Suppressor macrophage (primary cell): Measurements from ENCODE around the gene SYNGR4.

ENCODE experiments used
- DNase-seq, 4 experiments: peaks; one replicate each; pipeline ENCODE4 v3.0.0-alpha.2; 2020 to 2022

Gene SYNGR4

GRCh38 chr19:48341515-48342413 lies 22.4 kb upstream of the SYNGR4 start:
- no peak for DNase-seq

DNA sequence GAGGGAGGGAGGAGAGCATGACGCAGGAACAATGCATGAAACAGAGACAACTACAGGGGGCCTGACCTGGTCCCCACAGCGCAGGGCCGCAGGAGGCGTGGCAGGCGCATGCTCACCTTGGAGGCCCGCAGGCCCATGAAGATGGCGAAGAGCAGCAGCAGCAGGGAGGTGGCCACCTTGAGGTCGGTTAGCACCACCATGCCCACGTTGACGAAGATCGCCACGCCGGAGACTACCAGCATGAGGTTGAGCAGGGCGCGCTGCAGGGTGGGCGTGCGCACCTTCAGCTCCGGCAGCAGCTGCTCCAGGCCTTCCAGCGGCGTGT lies 21.8 kb upstream of the SYNGR4 start:
- no peak for DNase-seq

- DNase-seq, result no peak
These were observed 21.2 kb upstream of the SYNGR4 start for GRCh38 chr19:48342841-48343540.

DNA sequence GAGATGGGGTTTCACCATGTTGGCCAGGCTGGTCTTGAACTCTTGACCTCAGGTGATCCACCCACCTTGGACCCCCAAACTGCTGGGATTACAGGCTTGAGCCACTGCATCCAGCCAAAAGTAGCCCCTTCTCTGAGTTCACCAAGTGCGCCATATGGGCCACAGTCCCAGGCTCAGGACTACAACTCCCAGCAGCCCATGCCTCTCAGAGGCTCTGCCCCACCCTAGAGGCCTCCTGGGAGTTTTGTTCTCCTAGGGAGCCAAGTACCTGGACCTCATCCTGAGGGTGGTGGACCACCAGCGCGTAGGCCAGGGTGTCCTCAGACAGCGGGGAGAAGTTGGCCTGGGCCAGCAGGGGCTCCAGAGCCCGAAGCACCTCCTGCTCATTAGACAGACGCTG lies 19.3 kb upstream of the SYNGR4 start:
- no peak for DNase-seq

GRCh38 chr19:48346191-48346590 lies 18.0 kb upstream of the SYNGR4 start:
- no peak for DNase-seq

DNA sequence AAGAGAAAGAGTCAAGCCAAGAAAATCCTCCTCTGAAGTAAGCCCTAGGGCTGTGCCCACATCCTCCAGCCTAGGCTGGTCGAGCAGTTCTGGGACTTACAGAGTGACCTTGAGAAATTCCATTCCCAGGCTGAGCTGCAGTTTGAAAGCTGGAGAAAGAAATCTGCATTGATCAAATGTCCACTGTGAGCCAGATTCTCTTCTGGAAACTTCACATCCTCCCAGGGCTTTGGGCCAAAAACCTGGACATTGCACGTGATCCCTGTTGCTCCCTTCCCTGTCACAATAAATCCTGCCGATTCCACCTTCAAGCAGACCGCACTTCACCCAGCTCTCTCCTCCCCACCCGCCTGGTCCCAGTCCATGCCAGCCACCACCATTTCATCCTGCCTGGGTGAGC lies 16.1 kb upstream of the SYNGR4 start:
- DNase-seq, result no peak

- no peak for DNase-seq
These were observed 15.4 kb upstream of the SYNGR4 start for GRCh38 chr19:48348737-48349136.

DNA sequence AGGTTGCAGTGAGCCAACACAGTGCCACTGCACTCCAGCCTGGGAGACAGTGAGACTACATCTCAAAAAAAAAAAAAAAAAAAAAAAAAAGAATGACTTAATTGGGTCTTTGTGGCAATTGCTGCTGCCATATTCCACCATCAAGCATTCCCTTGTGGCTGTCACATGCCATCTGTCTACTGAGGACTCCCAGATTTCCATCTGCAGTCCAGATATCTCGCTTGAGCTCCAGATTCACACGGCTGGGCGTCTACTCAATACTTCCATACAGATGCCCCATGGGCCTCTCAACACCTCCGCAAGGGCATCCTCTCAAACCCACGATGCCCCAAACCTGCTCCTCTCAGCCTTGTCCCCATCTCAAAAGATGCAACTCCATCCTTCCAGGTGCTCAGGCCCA lies 13.3 kb upstream of the SYNGR4 start:
- DNase-seq, result no peak

DNA sequence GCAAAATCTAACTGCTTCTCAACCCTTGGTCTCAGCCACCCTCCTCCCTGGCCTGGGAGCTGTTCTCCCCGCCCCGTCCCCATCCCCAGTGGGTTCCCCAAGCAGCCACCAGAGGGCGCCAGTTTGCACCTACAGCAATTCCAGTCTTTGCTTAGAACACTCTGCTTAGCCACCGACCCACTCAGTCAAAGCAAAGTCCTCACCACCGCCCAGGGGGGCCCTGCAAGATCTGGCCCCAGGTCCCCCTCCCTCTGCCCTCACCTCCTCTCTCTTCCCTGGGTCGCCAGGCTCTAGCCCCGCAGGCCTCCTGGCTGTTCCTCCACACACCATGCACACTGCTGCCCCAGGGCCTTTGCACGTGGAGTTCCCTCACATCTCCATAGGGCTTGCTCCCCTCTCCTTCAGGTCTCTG lies 12.8 kb upstream of the SYNGR4 start:
- peak; percentile 75 to 86 (median 82) for DNase-seq

DNA sequence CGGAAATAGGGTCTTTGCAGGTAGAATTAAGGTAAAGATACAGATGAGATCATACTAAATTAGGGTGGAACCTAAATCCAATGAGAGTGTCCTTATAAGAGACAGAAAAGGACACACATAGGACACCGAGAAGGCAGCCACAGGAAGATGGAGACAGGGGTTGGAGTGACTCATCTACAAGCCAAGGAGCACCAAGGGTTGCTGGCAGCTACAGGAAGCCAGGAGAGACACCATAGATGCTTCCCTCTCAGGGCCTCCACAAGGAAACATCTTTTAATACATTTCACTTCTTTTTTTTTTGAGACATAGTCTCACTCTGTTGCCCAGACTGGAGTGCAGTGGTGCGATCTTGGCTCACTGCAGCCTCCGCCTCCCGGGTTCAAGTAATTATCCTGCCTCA lies 10.5 kb upstream of the SYNGR4 start:
- no peak for DNase-seq

GRCh38 chr19:48354332-48354992 lies 9.7 kb upstream of the SYNGR4 start:
- DNase-seq, result no peak

GRCh38 chr19:48355365-48355954 lies 8.7 kb upstream of the SYNGR4 start:
- DNase-seq, result no peak

- no peak for DNase-seq
These were observed 5.0 kb upstream of the SYNGR4 start for GRCh38 chr19:48359123-48359522.

DNA sequence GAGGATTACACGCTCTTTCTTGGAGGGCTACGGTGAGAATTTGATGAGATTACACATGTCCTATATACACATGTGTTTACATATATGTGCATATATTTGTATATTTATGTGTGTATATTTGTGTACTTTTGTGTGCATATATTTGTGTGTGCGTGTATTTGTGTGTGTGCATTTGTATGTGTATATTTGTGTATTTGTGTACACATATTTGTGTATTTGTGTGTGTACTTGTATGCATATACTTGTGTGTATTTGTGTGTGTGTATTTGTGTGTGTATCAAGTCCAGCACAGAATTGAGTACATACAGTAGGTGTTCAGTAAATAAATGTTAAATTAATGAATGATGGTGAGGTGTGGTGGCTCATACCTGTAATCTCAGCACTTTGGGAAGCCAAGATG lies 2.3 kb upstream of the SYNGR4 start:
- no peak for DNase-seq

GRCh38 chr19:48362716-48363499 lies 1.3 kb upstream of the SYNGR4 start:
- DNase-seq, result peak; percentile 93 to 96 (median 96)

- no peak for DNase-seq
These were observed 712 bp upstream of the SYNGR4 start for GRCh38 chr19:48363500-48363809.

DNA sequence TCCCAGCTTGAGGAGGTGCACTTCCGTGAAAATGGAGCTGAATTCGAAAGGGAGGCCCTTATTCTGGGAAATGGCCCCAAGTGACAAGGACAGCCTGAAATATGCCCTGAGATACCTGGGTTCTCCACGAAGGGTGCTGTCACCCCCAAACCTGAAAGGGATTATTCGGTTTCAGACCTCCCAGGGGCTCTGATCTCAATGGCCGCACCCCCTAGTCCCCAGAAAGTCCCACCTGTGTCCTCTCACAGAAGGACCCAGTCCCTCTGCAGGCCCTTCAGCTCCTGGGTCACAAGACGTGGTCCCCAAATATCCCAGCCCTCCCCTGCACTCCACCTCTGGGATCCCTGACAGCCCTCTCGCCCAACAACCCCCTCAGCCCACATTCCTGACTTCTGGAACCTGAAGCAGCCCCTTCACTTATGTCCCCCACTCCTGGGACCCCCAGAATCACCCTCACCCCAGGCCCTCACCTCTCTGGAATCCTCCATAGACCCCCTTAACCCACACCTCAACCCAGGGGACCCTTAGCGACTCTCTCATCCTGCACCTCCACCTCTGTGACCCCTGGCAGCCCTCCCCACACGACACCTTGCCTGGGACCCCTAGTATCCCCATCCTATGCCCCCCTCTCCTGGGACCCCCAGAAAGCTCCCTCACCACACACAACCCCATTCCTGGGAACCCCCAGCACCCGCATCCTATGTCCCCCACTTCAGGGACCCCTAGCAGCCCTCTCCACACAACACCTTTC lies 606 bp downstream of the SYNGR4 start:
- no peak for DNase-seq

- no peak for DNase-seq
These were observed 1.4 kb downstream of the SYNGR4 start for GRCh38 chr19:48365602-48366001.

DNA sequence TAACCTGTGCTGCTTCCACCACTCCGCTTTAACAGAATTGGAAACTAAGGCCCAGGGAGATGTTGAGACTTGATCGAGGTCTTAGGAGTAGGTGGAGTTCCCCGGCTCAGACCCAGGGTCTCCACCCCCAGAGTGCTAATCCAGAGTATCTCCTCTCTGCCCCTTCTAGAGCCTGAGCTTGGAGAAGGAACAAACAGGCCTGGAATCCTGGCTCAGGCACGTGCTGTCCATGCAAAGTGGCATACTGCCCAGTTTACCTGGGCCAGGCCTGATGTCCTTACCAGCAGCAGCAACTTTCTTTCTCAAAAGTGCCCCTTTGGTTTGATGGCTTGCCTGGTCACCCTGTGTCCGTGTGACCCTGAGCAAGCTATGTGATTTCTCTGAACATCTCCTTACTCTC lies 3.7 kb downstream of the SYNGR4 start:
- DNase-seq, result no peak

DNA sequence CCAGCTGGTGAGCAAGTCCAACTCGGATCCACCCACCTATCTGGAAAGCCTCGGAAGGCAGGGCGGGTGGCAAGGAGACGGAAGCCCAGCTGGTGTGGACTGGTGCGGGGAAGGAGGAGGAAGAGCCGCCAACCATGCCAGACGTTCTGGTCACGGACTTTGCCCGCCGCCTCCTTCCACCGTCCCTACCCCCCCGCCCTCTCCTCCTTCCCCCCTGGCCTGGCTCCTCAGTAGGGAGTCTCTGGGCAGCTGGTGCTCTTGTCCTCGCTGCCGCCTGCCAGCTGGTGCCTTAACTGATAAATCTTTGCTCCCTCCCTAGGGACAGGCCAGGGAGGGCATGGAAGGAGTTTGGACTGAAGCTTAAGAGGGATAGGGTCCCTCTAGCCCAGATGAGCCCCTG lies 4.8 kb downstream of the SYNGR4 start:
- DNase-seq, result no peak

DNA sequence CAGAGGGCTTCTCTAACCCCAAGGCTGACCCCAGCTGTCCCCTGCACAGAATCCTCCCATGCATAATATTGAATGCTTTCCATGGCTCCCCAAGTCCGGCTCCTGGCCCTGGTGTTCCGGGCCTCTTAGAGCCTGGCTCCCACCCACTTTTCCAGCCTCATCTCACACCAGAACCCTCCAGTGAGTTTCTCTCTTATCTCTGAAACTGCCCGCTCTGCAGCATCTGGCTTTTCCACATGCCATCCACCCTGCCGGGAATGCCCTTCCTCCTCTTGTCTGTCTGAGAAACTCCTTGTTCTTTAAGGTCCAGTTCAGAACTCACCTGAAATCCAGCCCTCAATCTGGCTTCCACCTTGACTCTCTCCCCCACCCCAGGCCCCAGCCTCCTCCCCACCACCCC lies 6.8 kb downstream of the SYNGR4 start:
- no peak for DNase-seq

DNA sequence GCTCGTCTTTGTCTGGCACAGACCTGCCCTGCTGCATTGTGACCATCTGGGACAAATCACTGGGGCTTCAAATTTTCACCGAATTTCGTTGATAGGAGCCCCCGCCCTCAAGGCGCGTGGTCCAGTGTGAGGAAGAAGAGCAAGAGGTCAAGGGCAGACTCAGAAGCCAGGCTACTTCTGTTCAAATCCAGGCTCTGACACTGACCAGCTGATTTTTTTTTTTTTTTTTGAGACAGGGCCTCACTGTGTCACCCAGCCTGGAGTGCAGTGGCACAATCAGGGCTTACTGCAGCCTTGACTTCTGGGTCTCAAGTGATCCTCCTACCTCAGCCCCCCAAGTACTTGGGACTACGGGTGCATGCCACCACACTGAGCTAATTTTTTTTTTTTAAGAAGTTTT lies 7.2 kb downstream of the SYNGR4 start:
- no peak for DNase-seq
